Caco-2 (cell line): ENCODE results near the gene TNRC18. TPM values are rescaled to one million over a fixed set of nuclear protein-coding genes. Genes with fewer than 3 reads are reported as not detected.

ENCODE experiments used
- BruUV-seq: library from RNA; stranded (reverse); fragments of 400-500 nt; replicated peaks from 2 replicates; lab custom pipeline; 2021; lab: Mats Ljungman, UMichigan
- CTCF ChIA-PET: fragments of 300-600 bp; sonication (Branson Sonifier 250); formaldehyde crosslinking; loops from one replicate; lab custom pipeline; 2022; ENCODE audit warnings: antibody characterized with exemption; lab: Charles Lee
- POLR2A ChIA-PET: fragments of 300-600 bp; sonication (Branson Sonifier 250); formaldehyde crosslinking; loops from one replicate; lab custom pipeline; 2022; ENCODE audit warnings: antibody characterized with exemption; lab: Charles Lee
- DNase-seq, 2 experiments: peaks; one replicate each; pipeline versions ENCODE4 v3.0.0 to v3.0.0-alpha.2; 2020 to 2022
- H3K27me3 ChIP-seq: replicated peaks from 2 replicates; pipeline ENCODE4 v1.6.0; 2011; ENCODE audit warnings: low read length; ENCODE audit not compliant: control insufficient read depth, insufficient read depth
- H3K36me3 ChIP-seq: 2 replicates; pipeline ENCODE4 v1.5.1; 2011; ENCODE audit warnings: low read length; ENCODE audit not compliant: control insufficient read depth, insufficient read depth
- H3K4me1 ChIP-seq: fragments of 250-450 bp; sonication (Bioruptor Pico); 2 replicates; pipeline ENCODE4 v1.5.1; 2020; ENCODE audit warnings: mild to moderate bottlenecking
- H3K4me3 ChIP-seq: 2 replicates; pipeline ENCODE4 v1.5.1; 2011; ENCODE audit warnings: low read depth, mild to moderate bottlenecking, control low read depth, low read length
- H3K9me3 ChIP-seq: fragments of 250-450 bp; sonication (Bioruptor Pico); 2 replicates; pipeline ENCODE4 v1.5.1; 2020; ENCODE audit warnings: mild to moderate bottlenecking, moderate library complexity
- H3K27ac Mint-ChIP-seq: one replicate; pipeline ENCODE4 v1.8.0; 2022; ENCODE audit warnings: mixed read lengths; ENCODE audit not compliant: unreplicated experiment
- H3K27me3 Mint-ChIP-seq: one replicate; pipeline ENCODE4 v1.8.0; 2022; ENCODE audit warnings: mixed read lengths; ENCODE audit not compliant: insufficient read depth, unreplicated experiment
- H3K36me3 Mint-ChIP-seq: one replicate; pipeline ENCODE4 v1.8.0; 2022; ENCODE audit warnings: mild to moderate bottlenecking, mixed read lengths; ENCODE audit not compliant: insufficient read depth, unreplicated experiment
- H3K4me1 Mint-ChIP-seq: one replicate; pipeline ENCODE4 v1.8.0; 2022; ENCODE audit warnings: low read depth, mixed read lengths; ENCODE audit not compliant: unreplicated experiment
- H3K4me3 Mint-ChIP-seq: one replicate; pipeline ENCODE4 v1.8.0; 2022; ENCODE audit warnings: mild to moderate bottlenecking, moderate library complexity, mixed read lengths; ENCODE audit not compliant: unreplicated experiment
- H3K9me3 Mint-ChIP-seq: one replicate; pipeline ENCODE4 v1.8.0; 2022; ENCODE audit warnings: mixed read lengths; ENCODE audit not compliant: unreplicated experiment
- intact Hi-C: fragments of 100-400 bp; cut with micrococcal nuclease; formaldehyde crosslinking; loops from one replicate; pipeline ENCODE4 v1.10.0; 2022; ENCODE audit not compliant: unreplicated experiment
- total RNA-seq: library from RNA; stranded (reverse); gene quantifications from 2 replicates; pipeline ENCODE4 v1.2.3, GENCODE V29; 2022
- TF ChIP-seq, protein P1 (sequence below), 2 experiments: fragments of 200-600 bp in 1 of 2; IDR thresholded peaks; 1 replicate in 1 of 2; 2 replicates in 1 of 2; pipeline versions ENCODE4 v1.5.1 to v1.8.0; 2011 to 2022; ENCODE audit warnings: antibody characterized with exemption in 1 of 2, control low read depth in 1 of 2, inconsistent platforms in 1 of 2, low read depth in 1 of 2, low read length in 1 of 2, mild to moderate bottlenecking in 1 of 2, moderate library complexity in 1 of 2; ENCODE audit not compliant: insufficient read depth in 1 of 2, severe bottlenecking in 1 of 2, unreplicated experiment in 1 of 2

The TNRC18 gene
- total RNA-seq, 1 experiment from 2014 or later, result 75.6 TPM

DNA sequence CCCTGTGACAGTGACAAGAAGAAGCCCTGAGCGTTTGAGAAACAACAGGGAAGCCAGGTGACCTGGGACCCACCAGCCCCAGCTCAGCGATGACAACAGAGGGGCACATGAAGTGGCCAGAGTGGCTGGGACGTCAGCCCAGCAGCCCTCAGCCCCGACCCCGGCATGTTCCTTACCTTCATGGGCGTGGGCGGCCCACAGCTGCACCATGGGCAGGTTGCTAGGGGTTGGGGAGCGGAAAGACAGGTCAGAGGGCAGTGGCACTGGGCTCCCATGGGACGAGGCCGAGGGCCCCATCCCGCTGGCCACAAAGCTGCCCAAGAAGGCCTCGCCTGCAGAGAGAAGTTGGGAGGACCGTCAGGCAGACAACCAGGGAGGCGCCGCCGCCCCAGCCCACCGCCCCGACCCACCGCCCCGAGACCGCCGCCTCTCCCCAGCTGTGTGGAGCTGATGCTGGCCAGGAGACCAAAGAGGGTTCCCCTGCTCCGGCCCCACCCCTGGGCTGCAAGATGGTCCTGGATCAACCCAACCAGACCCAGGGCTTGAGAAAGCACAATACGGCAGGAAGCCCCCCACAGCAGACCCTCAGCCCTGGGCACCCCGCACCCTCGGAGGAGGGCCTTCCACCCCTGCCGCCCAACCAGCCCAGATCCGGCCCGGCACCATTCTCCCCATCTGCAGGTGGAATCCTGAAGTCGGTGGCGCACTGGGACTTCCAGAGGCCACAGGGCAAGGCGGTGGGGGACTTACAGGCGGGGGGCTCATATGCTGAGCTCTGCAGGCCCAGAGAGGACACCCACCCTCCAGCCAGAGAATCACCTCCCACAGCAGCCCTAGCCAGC lies 29.1 kb downstream of the TNRC18 start:
- Histone ChIP-seq H3K36me3 (peaks cover 3% of the 10 kb centered on the region; the same call in 1 of the 2 replicates), H3K4me3 (no peak overlapping the region), H3K9me3 (no peaks in the 10 kb centered on the region), H3K27me3 (no peaks in the 10 kb centered on the region), H3K4me1 (no peaks in the 10 kb centered on the region)
- CTCF ChIA-PET, result interaction anchor here (0.5 kb wide), 1 partner anchor 155 kb away, joined by 4 read pairs; no protein-coding TSS in a partner anchor
- H3K27ac Mint-ChIP-seq, result peak overlapping the region; percentile 33
- intact Hi-C loops, result no loop called here
- TF ChIP-seq, protein P1, sequence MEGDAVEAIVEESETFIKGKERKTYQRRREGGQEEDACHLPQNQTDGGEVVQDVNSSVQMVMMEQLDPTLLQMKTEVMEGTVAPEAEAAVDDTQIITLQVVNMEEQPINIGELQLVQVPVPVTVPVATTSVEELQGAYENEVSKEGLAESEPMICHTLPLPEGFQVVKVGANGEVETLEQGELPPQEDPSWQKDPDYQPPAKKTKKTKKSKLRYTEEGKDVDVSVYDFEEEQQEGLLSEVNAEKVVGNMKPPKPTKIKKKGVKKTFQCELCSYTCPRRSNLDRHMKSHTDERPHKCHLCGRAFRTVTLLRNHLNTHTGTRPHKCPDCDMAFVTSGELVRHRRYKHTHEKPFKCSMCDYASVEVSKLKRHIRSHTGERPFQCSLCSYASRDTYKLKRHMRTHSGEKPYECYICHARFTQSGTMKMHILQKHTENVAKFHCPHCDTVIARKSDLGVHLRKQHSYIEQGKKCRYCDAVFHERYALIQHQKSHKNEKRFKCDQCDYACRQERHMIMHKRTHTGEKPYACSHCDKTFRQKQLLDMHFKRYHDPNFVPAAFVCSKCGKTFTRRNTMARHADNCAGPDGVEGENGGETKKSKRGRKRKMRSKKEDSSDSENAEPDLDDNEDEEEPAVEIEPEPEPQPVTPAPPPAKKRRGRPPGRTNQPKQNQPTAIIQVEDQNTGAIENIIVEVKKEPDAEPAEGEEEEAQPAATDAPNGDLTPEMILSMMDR (IDR thresholded peaks at IDR 0.05; ENCODE audit: insufficient read depth in 1 of 2, low read depth in 1 of 2, low read length in 1 of 2, severe bottlenecking in 1 of 2, unreplicated experiment in 1 of 2), result no peak
- no TSS peak for BruUV-seq
- no peak for DNase-seq
- no peaks in the 10 kb centered on the region for H3K4me1 Mint-ChIP-seq
- H3K36me3 Mint-ChIP-seq, result peaks cover 65% of the 10 kb centered on the region
- no peak overlapping the region for H3K4me3 Mint-ChIP-seq
- no peaks in the 10 kb centered on the region for H3K27me3 Mint-ChIP-seq
- H3K9me3 Mint-ChIP-seq, result no peaks in the 10 kb centered on the region
- POLR2A ChIA-PET, result no interaction called here

DNA sequence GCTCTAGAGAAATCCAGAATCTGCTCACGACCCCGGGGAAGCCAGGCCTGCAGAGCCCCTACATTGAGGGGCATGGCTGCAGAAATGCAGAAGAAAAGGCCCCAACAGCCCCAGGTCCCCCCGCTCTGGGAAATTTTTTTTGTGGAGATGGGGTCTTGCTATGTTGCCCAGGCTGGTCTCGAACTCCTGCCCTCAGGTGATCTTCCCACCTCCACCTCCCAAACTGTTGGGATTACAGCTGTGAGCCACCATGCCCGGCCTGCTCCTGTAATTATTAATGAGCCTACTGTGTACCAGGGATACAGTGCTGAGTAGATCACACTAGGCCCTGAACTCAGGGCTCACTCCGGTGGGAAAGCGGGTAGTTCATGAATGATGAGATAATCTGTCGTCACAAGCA lies 29.9 kb downstream of the TNRC18 start:
- DNase-seq, result no peak
- POLR2A ChIA-PET, result no interaction called here

DNA sequence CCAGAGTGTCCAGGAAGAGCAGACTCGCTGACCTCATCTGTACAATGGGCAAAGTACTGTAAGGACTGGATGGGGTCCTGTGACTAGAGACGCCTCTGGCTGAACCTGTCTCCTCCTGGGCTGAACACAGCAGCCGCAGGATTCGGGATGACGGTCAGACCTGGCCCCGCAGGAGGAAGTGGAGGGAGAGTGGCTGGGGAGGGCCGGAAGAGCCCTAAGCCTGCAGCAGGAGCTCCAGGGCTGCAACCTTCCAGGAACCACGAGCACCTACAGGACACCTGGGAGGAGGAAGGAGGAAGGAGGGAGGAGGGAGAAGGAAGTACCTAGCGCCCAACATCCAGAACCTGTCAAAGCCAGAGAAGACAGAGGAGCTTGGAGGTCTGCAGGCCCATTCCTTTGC lies 30.3 kb downstream of the TNRC18 start:
- no peaks in the 10 kb centered on the region for H3K27me3 Mint-ChIP-seq
- H3K27me3 ChIP-seq, result no peaks in the 10 kb centered on the region
- POLR2A ChIA-PET, result no interaction called here
- H3K9me3 Mint-ChIP-seq, result no peaks in the 10 kb centered on the region
- no TSS peak for BruUV-seq
- H3K36me3 Mint-ChIP-seq, result peaks cover 57% of the 10 kb centered on the region
- H3K4me3 Mint-ChIP-seq, result no peak overlapping the region
- H3K27ac Mint-ChIP-seq, result peak overlapping the region; percentile 33
- DNase-seq, result no peak
- CTCF ChIA-PET, result no interaction called here
- intact Hi-C loops, result no loop called here
- no peak overlapping the region for H3K4me3 ChIP-seq
- peaks cover 3% of the 10 kb centered on the region; the same call in 1 of the 2 replicates for H3K36me3 ChIP-seq
- no peaks in the 10 kb centered on the region for H3K9me3 ChIP-seq
- no peaks in the 10 kb centered on the region for H3K4me1 Mint-ChIP-seq
- no peaks in the 10 kb centered on the region for H3K4me1 ChIP-seq
- TF ChIP-seq, protein P1 (IDR thresholded peaks at IDR 0.05; ENCODE audit: insufficient read depth in 1 of 2, low read depth in 1 of 2, low read length in 1 of 2, severe bottlenecking in 1 of 2, unreplicated experiment in 1 of 2), result no peak

More for the DNA sequence above, 29.9 kb downstream of the TNRC18 start:
- Mint-ChIP-seq H3K27ac (peak overlapping the region; percentile 33), H3K27me3 (no peaks in the 10 kb centered on the region), H3K4me1 (no peaks in the 10 kb centered on the region), H3K4me3 (no peak overlapping the region), H3K9me3 (no peaks in the 10 kb centered on the region), H3K36me3 (peaks cover 60% of the 10 kb centered on the region)
- no peaks in the 10 kb centered on the region for H3K27me3 ChIP-seq
- peaks cover 3% of the 10 kb centered on the region; the same call in 1 of the 2 replicates for H3K36me3 ChIP-seq
- H3K4me3 ChIP-seq, result no peak overlapping the region
- CTCF ChIA-PET, result interaction anchor here (0.5 kb wide), 1 partner anchor 154 kb away, joined by 4 read pairs; no protein-coding TSS in a partner anchor
- H3K4me1 ChIP-seq, result no peaks in the 10 kb centered on the region
- TF ChIP-seq, protein P1 (IDR thresholded peaks at IDR 0.05; ENCODE audit: insufficient read depth in 1 of 2, low read depth in 1 of 2, low read length in 1 of 2, severe bottlenecking in 1 of 2, unreplicated experiment in 1 of 2), result no peak
- H3K9me3 ChIP-seq, result no peaks in the 10 kb centered on the region
- intact Hi-C loops, result no loop called here
- BruUV-seq, result no TSS peak
